GM21717 (cell line): ENCODE data around the gene DNAJC10.

Experiments used
- ATAC-seq: cut with Tn5 transposase; IDR thresholded peaks from one replicate; pipeline ENCODE4 v1.9.1; 2021; ENCODE audit warnings: mild to moderate bottlenecking, moderate library complexity; ENCODE audit not compliant: unreplicated experiment

The DNAJC10 gene

GRCh38 chr2:182784058-182784706 lies 68.1 kb downstream of the DNAJC10 start:
- ATAC-seq = no peak

DNA sequence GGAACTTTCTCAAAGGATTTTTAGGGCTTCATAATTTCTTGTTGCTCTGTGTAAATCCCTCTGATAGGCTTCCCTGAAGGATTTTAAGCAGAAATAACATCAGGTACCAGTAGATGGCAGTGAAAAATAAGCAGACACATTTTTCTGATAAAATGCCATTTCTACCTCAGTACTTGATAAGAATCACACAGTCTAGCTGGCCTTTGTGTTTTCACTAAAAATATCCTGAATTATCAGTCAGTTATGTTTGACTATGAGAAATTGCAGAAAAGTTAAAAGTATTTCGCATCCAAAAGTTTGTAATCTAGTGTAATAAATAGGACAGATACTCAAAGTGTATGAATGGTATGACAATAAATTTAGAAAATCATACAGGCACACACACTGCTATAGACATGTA lies 68.7 kb downstream of the DNAJC10 start:
- no peak for ATAC-seq

DNA sequence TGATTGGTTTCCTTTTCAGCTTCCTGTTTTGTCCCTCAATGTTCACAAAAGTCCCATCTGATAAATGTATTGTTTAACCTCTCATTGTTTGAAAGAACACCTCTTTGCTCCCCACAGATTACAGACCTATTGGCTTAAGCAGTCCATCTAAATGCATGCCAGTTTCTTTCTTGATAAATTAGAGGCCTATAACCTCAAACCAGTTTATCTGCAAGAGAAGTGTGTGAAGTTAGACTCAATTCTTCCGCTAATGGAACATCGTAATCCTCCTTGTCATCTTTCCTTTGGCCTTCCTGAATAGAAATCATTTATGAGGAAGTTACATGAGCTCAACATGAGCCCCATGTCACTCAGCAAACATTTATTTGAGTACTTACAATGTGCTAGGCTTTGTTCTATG lies 76.4 kb downstream of the DNAJC10 start:
- no peak for ATAC-seq

- no peak for ATAC-seq
These were observed 82.7 kb downstream of the DNAJC10 start for GRCh38 chr2:182798736-182799135.

DNA sequence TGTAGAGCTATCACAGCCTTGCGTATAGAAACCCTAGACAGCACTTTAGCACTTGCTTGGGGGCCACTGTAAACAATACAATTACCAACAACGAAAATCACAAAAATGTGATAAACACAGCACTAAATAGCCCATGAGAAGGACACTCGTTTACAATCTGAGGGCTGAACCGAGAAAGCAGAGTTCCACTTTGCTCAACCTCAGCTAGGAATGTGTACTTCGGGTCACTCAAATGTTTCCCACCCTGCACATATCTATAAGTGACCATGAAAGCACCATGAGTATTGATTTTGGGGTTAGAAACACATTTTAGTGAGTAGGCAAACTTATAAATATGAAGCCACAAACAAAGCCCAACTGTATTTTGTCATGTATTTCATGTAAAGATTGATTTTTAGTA lies 88.1 kb downstream of the DNAJC10 start:
- no peak for ATAC-seq

- no peak for ATAC-seq
These were observed 91.3 kb downstream of the DNAJC10 start for GRCh38 chr2:182807319-182807718.

GRCh38 chr2:182810087-182810486 lies 94.0 kb downstream of the DNAJC10 start:
- no peak for ATAC-seq

GRCh38 chr2:182814380-182814779 lies 98.3 kb downstream of the DNAJC10 start:
- ATAC-seq = no peak

GRCh38 chr2:182814804-182815203 lies 98.7 kb downstream of the DNAJC10 start:
- ATAC-seq = no peak

DNA sequence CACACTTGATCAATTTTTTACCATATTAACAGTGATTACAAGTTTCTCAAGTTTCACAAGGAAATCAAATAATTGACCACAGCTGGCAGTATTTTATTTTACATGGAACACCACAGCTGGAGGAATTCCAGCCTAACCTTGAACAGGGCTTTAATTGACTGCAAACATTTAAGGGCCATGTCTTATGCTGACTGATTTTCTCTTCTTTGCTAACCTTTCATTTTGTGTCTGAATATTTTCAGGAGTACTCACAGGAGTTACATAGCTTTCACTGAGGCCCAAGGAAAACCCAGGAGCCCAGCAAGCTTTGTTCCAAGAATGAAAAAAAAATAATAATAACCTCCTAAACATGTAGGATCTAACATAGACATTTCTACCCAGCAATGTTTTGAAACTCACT lies 100.8 kb downstream of the DNAJC10 start:
- ATAC-seq = no peak

- no peak for ATAC-seq
These were observed 101.5 kb downstream of the DNAJC10 start for GRCh38 chr2:182817558-182817957.

DNA sequence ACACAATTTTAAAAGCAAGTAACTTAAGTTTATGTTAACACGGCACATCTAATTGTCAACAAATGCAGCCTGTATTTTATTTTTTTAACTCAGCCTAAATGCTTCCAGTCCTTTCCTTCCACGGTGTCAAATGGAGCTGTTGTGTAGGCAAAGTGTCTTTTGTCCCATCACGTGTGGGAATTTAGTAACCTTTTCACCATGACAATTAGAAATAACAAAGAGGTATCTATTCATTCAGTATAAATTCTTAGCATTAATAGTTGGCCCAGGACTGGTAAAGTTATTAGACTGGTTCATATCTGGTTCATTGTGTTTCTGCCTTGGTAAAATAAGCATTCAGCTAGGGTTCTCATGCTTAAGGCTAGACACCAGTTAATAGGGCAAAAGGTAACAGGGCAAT lies 102.4 kb downstream of the DNAJC10 start:
- no peak for ATAC-seq

- no peak for ATAC-seq
These were observed 102.9 kb downstream of the DNAJC10 start for GRCh38 chr2:182818925-182819324.

GRCh38 chr2:182819412-182819811 lies 103.4 kb downstream of the DNAJC10 start:
- ATAC-seq = no peak

DNA sequence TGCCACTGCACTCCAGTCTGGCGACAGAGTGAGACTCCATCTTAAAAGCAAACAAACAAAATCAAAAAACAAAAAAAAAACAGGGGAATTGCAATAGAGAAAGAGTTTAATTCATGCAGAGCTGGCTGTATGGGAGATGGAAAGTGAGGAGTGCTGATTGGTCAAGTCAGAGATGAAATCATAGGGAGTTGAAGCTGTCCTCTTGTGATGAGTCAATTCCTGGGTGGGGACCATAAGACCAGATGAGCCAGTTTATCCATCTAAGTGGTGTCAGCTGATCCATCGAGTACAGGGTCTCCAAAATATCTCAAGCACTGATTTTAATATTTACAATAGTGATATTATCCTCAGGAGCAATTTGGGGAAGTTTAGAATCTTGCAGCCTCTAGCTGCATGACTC lies 105.1 kb downstream of the DNAJC10 start:
- ATAC-seq = no peak

DNA sequence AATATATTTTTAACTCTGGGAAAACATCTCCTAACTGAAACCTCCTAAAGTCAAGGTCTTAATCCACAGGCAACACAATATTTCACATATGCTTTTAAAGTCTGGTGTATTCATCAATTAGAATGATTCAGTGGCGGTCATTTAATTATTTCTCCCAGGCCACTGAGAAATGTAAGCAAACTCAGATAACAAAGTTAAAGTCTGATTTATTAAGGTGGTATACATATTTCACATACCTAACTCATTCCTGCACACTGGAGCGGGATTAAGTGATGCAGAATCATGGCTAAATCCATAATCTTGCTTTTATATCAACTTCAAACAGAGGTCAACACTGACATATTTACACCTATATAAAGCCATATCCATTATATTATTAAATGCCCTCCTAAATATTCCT lies 106.7 kb downstream of the DNAJC10 start:
- ATAC-seq = no peak

DNA sequence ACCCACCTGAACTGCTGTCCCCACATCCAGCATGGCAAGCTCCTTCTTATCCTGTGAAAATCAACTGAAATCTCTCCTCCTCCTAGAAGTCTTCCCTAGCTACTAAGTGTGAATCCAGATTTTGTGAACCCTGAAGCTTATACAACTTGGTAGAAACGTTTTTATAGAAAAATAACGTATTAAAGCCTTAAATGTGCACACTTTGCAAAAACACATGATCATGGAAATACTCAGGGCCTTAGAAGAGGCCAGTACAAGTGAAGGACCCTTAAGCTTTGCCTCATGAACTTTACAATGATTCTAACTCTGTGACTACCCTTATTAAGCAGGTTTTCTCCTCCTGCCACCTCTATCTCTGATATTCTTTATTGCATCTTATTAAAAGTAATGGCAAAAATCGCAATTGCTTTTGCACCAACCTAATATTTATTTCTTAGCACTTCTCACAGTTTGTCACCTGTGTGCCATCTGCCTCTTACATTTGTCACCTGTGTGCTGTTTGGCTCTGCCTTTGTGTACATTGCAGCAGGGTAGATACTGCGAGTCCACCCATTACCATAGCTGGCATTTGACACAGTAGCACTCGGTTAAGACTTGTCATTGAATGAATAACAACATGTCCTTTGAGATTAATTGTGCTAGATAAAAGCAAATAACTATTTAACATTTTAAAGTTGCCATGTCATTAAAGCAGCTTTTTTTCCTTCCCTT lies 108.2 kb downstream of the DNAJC10 start:
- no peak for ATAC-seq

DNA sequence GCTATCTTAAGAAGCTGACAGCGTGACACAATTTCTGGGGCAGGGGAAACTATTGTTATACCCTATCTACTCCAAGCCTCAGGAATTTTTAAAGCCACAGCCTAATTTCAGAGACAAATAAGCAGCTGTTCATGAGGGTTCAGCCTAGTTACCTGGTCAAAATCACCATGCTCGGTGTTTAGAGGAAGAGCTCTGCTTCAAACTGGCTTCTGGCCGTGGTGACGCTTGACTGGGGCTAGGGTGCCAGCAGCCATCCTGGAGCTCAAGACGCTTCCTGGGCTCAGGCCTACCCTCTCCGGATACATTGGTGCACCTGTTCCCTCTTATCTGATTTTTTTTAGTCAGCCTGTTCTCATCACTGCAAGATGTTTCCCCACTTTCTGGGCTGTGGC lies 108.7 kb downstream of the DNAJC10 start:
- ATAC-seq = no peak

- no peak for ATAC-seq
These were observed 110.0 kb downstream of the DNAJC10 start for GRCh38 chr2:182826064-182826463.

DNA sequence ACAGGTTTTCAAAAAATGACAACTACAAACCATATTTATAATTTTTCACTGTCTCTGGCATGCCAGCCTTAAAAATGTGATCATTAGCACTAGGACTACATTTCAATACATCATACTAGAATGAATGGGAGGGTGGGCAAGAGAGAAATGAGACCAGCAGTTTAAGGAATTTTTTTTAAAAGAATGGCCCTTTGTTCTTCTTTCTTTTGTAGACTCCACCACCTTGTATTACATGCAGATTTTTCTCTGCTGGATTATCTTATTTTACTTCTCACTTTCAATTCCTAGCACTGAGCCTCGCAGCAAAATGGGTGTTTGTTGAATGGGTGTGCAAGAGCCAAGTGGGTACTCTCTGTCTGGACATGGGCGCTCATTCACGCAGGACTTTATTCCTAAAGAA lies 110.4 kb downstream of the DNAJC10 start:
- no peak for ATAC-seq

DNA sequence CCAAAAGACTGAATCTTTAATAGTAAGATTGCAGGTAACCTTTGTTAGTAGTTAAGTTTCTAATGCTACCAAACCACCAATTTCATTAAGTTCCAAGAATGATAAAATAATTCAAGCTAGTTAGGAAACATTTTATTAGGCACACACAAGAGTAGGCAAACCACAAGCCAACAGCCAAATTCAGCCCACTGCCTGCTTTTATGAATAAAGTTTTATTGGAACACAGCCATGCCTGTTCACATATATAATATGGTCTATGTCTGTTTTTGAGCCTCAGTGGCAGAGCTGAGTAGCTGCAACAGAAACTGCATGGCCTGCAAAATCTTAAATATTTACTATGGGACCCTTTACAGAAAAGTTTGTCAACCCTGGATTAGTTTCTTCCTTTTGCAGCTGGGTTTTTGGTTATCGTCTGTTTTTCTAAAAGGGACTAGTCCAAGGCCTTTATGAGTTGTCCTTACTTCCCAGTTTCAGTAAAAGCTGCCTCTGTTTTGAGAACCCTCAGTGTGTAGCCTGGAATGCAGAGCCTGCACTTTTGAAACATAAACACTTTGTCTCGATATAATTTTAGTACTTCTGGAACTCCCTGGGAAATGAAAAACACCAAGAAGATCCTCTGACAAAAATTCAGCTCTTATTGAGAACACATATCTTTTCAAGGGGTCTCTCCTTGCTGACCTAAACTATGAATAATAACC lies 111.3 kb downstream of the DNAJC10 start:
- no peak for ATAC-seq

DNA sequence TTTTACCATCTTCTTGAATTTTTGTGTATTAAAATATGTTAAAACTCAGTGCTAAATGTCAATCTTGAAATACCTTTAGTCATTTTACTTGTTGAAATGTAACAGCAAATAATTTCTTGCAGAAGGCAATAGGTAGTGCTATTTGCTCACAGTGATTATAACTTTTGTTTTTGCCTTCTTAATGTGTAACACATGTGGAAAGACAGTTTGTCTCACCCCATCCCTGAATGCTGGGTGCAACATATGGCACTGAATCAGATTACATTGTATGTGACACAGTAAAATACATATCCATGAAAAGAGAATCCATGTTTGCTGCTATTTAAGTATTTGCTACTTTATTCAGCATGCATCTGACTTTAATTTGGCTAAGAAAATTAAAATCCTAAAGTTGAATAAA lies 115.0 kb downstream of the DNAJC10 start:
- ATAC-seq = no peak
